B cell (primary cell): Measurements from ENCODE around the gene HABP2. TPM values are rescaled to one million over a fixed set of nuclear protein-coding genes. Genes with fewer than 3 reads are reported as not detected.

Experiments
- ATAC-seq: fragments of 200-7000 bp; cut with Tn5 transposase; one replicate; pipeline ENCODE4 v1.10.0; 2021; ENCODE audit warnings: low read depth, mild to moderate bottlenecking, moderate number of reproducible peaks, moderate library complexity
- CTCF ChIA-PET: fragments of 350-600 bp; sonication (Branson Sonifier 250); formaldehyde crosslinking; loops from one replicate; lab custom pipeline; 2021; ENCODE audit warnings: antibody characterized with exemption, inconsistent platforms; lab: Charles Lee
- POLR2A ChIA-PET: fragments of 350-600 bp; sonication (Branson Sonifier 250); formaldehyde crosslinking; loops from one replicate; lab custom pipeline; 2021; ENCODE audit warnings: antibody characterized with exemption; lab: Charles Lee
- DNase-seq: peaks from one replicate; pipeline ENCODE4 v3.0.0; 2013
- H2AFZ ChIP-seq: 2 replicates; pipeline ENCODE4 v1.6.1; 2012; ENCODE audit warnings: mild to moderate bottlenecking, low read depth, low read length; ENCODE audit not compliant: insufficient read depth, poor library complexity, severe bottlenecking
- H3K27ac ChIP-seq, 2 donors: 1 replicate in 1 of 2; 2 replicates in 1 of 2; pipeline ENCODE4 v1.5.1; 2012 to 2013; ENCODE audit warnings: low read length in 2 of 2, mild to moderate bottlenecking in 2 of 2, moderate library complexity in 1 of 2
- H3K27me3 ChIP-seq, 4 experiments: fragments of 200-600 bp in 1 of 4; sonication (generic) in 1 of 4; replicated peaks in 1 of 4; 1 replicate in 2 of 4; 2 replicates in 2 of 4; pipeline versions ENCODE4 v1.6.1 to v1.7.0; 2013 to 2016; ENCODE audit warnings: low read length in 3 of 4, mild to moderate bottlenecking in 2 of 4, mixed read lengths in 1 of 4, moderate library complexity in 1 of 4; ENCODE audit not compliant: insufficient read depth in 4 of 4, control insufficient read depth in 3 of 4; ENCODE audit errors: control extremely low read depth in 1 of 4
- H3K36me3 ChIP-seq, 2 experiments: replicated peaks in 1 of 2; 1 replicate in 1 of 2; 2 replicates in 1 of 2; pipeline versions ENCODE4 v1.6.1 to v1.7.1; 2013; ENCODE audit warnings: low read length in 1 of 2; ENCODE audit not compliant: insufficient read depth in 2 of 2, control insufficient read depth in 1 of 2; ENCODE audit errors: control extremely low read depth in 1 of 2, extremely low read depth in 1 of 2
- H3K4me1 ChIP-seq, 2 donors: fragments of 200-600 bp in 1 of 2; sonication (generic) in 1 of 2; 1 replicate in 1 of 2; 2 replicates in 1 of 2; pipeline versions ENCODE4 v1.5.1 to v1.6.1; 2013 to 2017; ENCODE audit warnings: low read length in 2 of 2; ENCODE audit not compliant: control insufficient read depth in 2 of 2, insufficient read depth in 2 of 2
- H3K4me2 ChIP-seq: replicated peaks from 2 replicates; pipeline ENCODE3; 2012; ENCODE audit warnings: mild to moderate bottlenecking, low read depth, low read length; ENCODE audit not compliant: poor library complexity, severe bottlenecking
- H3K4me3 ChIP-seq, 5 experiments: fragments of 200-600 bp in 1 of 5; sonication (generic) in 1 of 5; 1 replicate in 3 of 5; 2 replicates in 2 of 5; pipeline versions ENCODE4 v1.5.1 to v1.7.0; 2011 to 2016; ENCODE audit warnings: low read length in 4 of 5, mild to moderate bottlenecking in 4 of 5, low read depth in 2 of 5, control low read depth in 1 of 5, moderate library complexity in 1 of 5; ENCODE audit not compliant: insufficient read depth in 1 of 5; ENCODE audit errors: control extremely low read depth in 1 of 5, extremely low read depth in 1 of 5
- H3K79me2 ChIP-seq: fragments of 200-600 bp; sonication (generic); one replicate; pipeline ENCODE4 v1.6.0; 2016; ENCODE audit warnings: low read length; ENCODE audit not compliant: control insufficient read depth, insufficient read depth
- H3K9ac ChIP-seq: fragments of 200-600 bp; sonication (generic); 2 replicates; pipeline ENCODE4 v1.6.1; 2017; ENCODE audit warnings: mild to moderate bottlenecking, low read length, moderate library complexity
- H3K9me3 ChIP-seq, 3 donors: one replicate each; pipeline versions ENCODE4 v1.6.1 to v1.7.1; 2013; ENCODE audit warnings: low read length in 2 of 3; ENCODE audit not compliant: control insufficient read depth in 2 of 3, insufficient read depth in 1 of 3; ENCODE audit errors: control extremely low read depth in 1 of 3
- H4K20me1 ChIP-seq: 2 replicates; pipeline ENCODE4 v1.6.0; 2012; ENCODE audit warnings: mild to moderate bottlenecking, low read length; ENCODE audit not compliant: insufficient read depth, control insufficient read depth, poor library complexity, severe bottlenecking
- H3K27ac Mint-ChIP-seq: one replicate; pipeline ENCODE4 v1.8.0; 2021; ENCODE audit warnings: mixed read lengths
- H3K27me3 Mint-ChIP-seq: one replicate; pipeline ENCODE4 v1.8.0; 2021; ENCODE audit warnings: mixed read lengths
- H3K4me1 Mint-ChIP-seq: one replicate; pipeline ENCODE4 v1.8.0; 2021; ENCODE audit warnings: mixed read lengths
- H3K4me3 Mint-ChIP-seq: one replicate; pipeline ENCODE4 v1.8.0; 2021; ENCODE audit warnings: mixed read lengths
- H3K9me3 Mint-ChIP-seq: one replicate; pipeline ENCODE4 v1.8.0; 2022; ENCODE audit warnings: mixed read lengths; ENCODE audit not compliant: insufficient read depth
- EZH2 ChIP-seq: IDR thresholded peaks from 2 replicates; pipeline ENCODE4 v1.6.1; 2012; ENCODE audit warnings: borderline replicate concordance, low read depth, mild to moderate bottlenecking, moderate library complexity, low read length; ENCODE audit not compliant: insufficient read depth, poor library complexity, severe bottlenecking
- WGBS: methylation state at CpG from one replicate; pipeline ENCODE4 v1.1.5; 2013; ENCODE audit warnings: missing lambda C conversion rate; ENCODE audit not compliant: insufficient coverage; 5-methylcytosine and 5-hydroxymethylcytosine counted together
- intact Hi-C: fragments of 100-400 bp; cut with micrococcal nuclease; formaldehyde crosslinking; loops from one replicate; pipeline ENCODE4 v1.10.0; 2022
- polyA plus RNA-seq: library from polyadenylated mRNA; depleted of rRNA; stranded (reverse); fragments of >200 nt; gene quantifications from 2 replicates; pipeline ENCODE4 v1.2.3, GENCODE V29; 2012
- total RNA-seq, 2 donors: library from RNA; stranded (reverse); fragments of 120-200 nt in 1 of 2; gene quantifications; 1 replicate in 1 of 2; 2 replicates in 1 of 2; pipeline versions ENCODE4 v1.2.3 to v1.2.4, GENCODE V29; 2013 to 2022
- TF ChIP-seq, protein P1 (sequence below): fragments of 200-600 bp; IDR thresholded peaks from one replicate; pipeline ENCODE4 v1.8.0; 2022; ENCODE audit warnings: antibody characterized with exemption, mild to moderate bottlenecking

Gene HABP2
- total and polyA plus RNA-seq, 2 donors (not counting 1 experiment from before 2014, with no cell fraction given): not detected

DNA sequence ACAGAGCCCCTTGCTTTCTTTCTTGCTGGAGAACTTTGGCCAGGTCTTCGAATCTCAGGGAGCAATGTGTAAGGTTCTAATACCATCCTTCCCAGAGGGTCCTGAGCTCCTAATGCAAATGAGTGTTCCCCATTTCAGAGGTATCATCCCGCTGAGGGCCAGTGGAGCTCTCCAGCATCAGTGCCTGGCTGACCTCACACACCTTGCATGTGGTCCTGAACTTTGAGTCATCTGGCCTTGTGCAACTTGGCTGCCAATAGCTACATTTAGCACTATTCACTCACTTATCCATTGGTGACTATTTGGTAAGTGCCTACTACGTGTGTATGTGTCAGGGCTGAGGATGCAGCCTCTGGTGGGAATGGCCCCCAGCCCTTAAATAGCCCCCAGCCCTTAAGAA is 48.4 kb upstream of the HABP2 start:
- no peak for ATAC-seq
- WGBS: 81% methylated on average over 2 of the region's 3 CpGs
- Histone ChIP-seq H3K36me3 (no peaks in the 10 kb centered on the region), H3K79me2 (no peaks in the 10 kb centered on the region), H3K27ac (no peak overlapping the region), H3K27me3 (no peaks in the 10 kb centered on the region), H4K20me1 (no peaks in the 10 kb centered on the region), H3K4me3 (no peak overlapping the region), H3K4me1 (no peaks in the 10 kb centered on the region), H2AFZ (no peak overlapping the region), H3K9me3 (no peaks in the 10 kb centered on the region), H3K9ac (no peak overlapping the region), H3K4me2 (no peak overlapping the region)
- POLR2A ChIA-PET: no interaction called here
- Mint-ChIP-seq H3K27me3 (peaks cover 7% of the 10 kb centered on the region), H3K4me3 (no peak overlapping the region), H3K4me1 (no peaks in the 10 kb centered on the region), H3K9me3 (peaks cover 2% of the 10 kb centered on the region), H3K27ac (no peak overlapping the region)
- no peak for DNase-seq
- TF ChIP-seq EZH2: no peak
- TF ChIP-seq, protein P1, sequence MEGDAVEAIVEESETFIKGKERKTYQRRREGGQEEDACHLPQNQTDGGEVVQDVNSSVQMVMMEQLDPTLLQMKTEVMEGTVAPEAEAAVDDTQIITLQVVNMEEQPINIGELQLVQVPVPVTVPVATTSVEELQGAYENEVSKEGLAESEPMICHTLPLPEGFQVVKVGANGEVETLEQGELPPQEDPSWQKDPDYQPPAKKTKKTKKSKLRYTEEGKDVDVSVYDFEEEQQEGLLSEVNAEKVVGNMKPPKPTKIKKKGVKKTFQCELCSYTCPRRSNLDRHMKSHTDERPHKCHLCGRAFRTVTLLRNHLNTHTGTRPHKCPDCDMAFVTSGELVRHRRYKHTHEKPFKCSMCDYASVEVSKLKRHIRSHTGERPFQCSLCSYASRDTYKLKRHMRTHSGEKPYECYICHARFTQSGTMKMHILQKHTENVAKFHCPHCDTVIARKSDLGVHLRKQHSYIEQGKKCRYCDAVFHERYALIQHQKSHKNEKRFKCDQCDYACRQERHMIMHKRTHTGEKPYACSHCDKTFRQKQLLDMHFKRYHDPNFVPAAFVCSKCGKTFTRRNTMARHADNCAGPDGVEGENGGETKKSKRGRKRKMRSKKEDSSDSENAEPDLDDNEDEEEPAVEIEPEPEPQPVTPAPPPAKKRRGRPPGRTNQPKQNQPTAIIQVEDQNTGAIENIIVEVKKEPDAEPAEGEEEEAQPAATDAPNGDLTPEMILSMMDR: no peak
- CTCF ChIA-PET: no interaction called here
- intact Hi-C loops: no loop called here

DNA sequence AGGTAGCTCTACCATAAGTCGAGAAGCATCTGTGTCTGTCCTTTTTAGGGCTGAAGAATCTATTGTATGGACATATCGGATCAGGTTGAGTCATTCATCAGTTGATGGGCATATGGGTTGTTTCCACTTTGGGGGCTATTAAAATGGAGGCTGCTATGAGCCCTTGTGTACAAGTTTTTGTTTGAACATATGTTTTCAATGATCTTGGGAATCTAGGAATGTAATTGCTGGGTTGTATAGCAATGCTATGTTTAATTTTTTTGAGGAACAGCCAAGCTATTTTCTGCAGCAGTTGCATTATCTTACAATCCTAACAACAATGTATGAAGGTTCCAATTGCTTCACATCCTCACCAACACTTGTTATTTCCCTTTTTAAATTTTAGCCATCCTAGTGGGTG is 46.4 kb upstream of the HABP2 start:
- Mint-ChIP-seq H3K9me3 (peaks cover 6% of the 10 kb centered on the region), H3K4me1 (no peaks in the 10 kb centered on the region), H3K27ac (no peak overlapping the region), H3K4me3 (no peak overlapping the region), H3K27me3 (peaks cover 4% of the 10 kb centered on the region)
- H3K9me3 ChIP-seq: peaks cover 0 to 1% (median 0%) of the 10 kb centered on the region in 3 donors
- H3K27ac ChIP-seq: no peak overlapping the region
- TF ChIP-seq, protein P1: no peak
- no peak for TF ChIP-seq EZH2
- H3K27me3 ChIP-seq: no peaks in the 10 kb centered on the region
- DNase-seq (no peak), ATAC-seq (no peak)
- H3K9ac ChIP-seq: no peak overlapping the region
- H4K20me1 ChIP-seq: no peaks in the 10 kb centered on the region
- no peaks in the 10 kb centered on the region for H3K36me3 ChIP-seq
- WGBS: 86% methylated on average over 2 of the region's 2 CpGs
- intact Hi-C loops: no loop called here
- no peak overlapping the region for H3K4me2 ChIP-seq
- H3K79me2 ChIP-seq: no peaks in the 10 kb centered on the region
- H2AFZ ChIP-seq: no peak overlapping the region
- no peaks in the 10 kb centered on the region for H3K4me1 ChIP-seq
- POLR2A ChIA-PET: no interaction called here
- H3K4me3 ChIP-seq: no peak overlapping the region
- CTCF ChIA-PET: no interaction called here
